Measurements from ENCODE around the gene CAMSAP1. TPM values are rescaled to one million over a fixed set of nuclear protein-coding genes. Genes with fewer than 3 reads are reported as not detected.

CAMSAP1 gene
- total RNA-seq, 4 donors from 2014 or later, result 15.6 to 61.2 (median 43.2) TPM

DNA sequence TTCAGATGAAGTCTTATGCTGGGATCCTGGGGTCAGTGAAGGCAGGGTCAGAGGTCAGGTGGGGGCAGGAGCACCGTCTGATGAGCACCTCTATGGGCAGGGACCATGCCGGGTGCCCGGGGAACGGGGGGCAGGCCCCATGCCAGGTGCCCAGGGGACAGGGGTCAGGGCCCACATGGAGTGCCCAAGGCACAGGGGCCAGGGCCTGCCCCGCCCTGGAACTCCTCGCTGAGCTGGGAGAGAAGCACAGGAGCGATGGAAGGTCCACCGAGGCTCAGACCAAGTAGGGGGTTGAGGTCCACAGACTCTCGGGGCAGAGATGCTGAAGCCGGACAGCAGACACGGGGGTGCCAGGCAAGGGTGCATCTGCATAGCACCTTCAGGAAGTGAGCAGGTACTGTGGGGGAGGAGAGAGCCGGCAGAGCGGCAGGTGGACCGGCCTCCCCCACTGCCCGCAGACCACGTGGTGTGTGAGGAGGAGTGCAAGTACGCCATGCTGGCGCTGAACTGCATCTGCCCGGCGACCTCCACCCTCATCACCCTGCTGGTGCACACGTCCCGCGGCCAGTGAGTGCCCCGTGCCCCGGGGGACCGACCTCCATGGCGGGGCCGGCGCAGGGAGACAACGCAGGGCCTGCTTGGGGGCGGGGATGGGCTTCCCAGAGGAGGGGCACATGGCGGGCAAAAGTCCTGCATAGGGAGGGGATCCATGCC is 137.7 kb downstream of the CAMSAP1 start:
- H3K36me3 ChIP-seq, result no peaks in the 10 kb centered on the region
- H3K4me1 ChIP-seq, result no peaks in the 10 kb centered on the region
- H3K4me3 ChIP-seq, result no peak overlapping the region
- intact Hi-C loops (cut with DNase I; ENCODE audit: low total_unique reads), result no loop called here
- no peak overlapping the region for H3K27ac ChIP-seq
- TF ChIP-seq, protein P1, sequence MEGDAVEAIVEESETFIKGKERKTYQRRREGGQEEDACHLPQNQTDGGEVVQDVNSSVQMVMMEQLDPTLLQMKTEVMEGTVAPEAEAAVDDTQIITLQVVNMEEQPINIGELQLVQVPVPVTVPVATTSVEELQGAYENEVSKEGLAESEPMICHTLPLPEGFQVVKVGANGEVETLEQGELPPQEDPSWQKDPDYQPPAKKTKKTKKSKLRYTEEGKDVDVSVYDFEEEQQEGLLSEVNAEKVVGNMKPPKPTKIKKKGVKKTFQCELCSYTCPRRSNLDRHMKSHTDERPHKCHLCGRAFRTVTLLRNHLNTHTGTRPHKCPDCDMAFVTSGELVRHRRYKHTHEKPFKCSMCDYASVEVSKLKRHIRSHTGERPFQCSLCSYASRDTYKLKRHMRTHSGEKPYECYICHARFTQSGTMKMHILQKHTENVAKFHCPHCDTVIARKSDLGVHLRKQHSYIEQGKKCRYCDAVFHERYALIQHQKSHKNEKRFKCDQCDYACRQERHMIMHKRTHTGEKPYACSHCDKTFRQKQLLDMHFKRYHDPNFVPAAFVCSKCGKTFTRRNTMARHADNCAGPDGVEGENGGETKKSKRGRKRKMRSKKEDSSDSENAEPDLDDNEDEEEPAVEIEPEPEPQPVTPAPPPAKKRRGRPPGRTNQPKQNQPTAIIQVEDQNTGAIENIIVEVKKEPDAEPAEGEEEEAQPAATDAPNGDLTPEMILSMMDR (IDR thresholded peaks at IDR 0.05), result no peak
- TF ChIP-seq POLR2A (IDR thresholded peaks at IDR 0.05), result no peak
- H3K27me3 ChIP-seq, result no peaks in the 10 kb centered on the region
- DNase-seq, result no peak
- peaks cover 0 to 12% of the 10 kb centered on the region in 2 donors for H3K9me3 ChIP-seq

DNA sequence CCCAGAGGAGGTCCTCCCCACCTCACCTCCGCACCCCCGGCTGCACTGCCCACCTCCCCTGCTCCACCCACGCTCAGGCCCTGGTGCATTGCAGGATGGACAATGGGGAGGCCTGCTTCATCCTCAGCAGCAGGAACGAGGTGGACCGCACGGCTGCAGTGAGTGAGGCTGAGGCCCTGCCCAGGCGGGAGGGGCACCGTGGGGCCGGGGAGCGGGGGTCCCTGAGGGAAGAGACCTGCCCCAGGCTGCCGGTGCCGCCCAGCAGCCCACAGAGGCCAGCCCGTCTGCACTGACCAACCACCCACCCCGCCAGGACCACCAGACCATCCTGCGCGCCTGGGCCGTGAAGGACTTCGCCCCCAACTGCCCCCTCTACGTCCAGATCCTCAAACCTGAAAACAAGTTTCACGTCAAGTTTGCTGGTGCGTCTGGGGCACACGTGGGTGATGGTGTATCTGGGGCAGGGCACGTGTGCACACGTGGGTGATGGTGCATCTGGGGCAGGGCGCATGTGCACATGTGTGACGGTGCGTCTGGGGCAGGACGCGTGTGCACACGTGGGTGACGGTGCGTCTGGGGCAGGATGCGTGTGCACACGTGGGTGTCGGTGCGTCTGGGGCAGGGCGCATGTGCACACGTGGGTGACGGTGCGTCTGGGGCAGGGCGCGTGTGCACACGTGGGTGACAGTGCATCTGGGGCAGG is 138.7 kb downstream of the CAMSAP1 start:
- intact Hi-C loops (cut with DNase I; ENCODE audit: low total_unique reads), result no loop called here
- Histone ChIP-seq H3K27ac (no peak overlapping the region), H3K36me3 (no peaks in the 10 kb centered on the region), H3K27me3 (no peaks in the 10 kb centered on the region), H3K4me3 (no peak overlapping the region), H3K9me3 (peaks cover 0 to 12% of the 10 kb centered on the region in 2 donors), H3K4me1 (no peaks in the 10 kb centered on the region)
- TF ChIP-seq, protein P1 (IDR thresholded peaks at IDR 0.05), result no peak
- TF ChIP-seq POLR2A (IDR thresholded peaks at IDR 0.05), result no peak
- DNase-seq, result no peak

DNA sequence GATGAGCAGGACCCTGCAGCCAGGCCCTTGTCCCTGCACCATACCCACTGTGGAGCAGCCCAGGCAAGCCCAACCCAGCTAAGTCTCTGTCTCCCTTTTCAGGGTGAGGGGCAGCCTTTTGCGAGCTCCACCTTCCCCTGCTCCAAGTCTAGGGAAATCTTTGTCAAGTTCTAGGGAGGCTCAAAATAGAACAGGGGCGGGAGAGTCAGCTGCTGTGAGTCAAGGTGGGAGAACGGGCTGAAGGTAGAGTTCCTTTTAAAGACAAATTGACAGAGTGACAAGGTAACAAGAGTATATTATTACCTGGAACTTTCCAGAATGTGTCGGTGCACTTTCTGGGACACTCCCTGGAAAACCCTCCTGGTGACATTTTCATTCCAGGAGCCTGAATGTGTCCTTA is 140.6 kb downstream of the CAMSAP1 start:
- intact Hi-C loops (cut with DNase I; ENCODE audit: low total_unique reads), result no loop called here
- no peaks in the 10 kb centered on the region for H3K4me1 ChIP-seq
- no peaks in the 10 kb centered on the region for H3K36me3 ChIP-seq
- H3K9me3 ChIP-seq, result peaks cover 0 to 12% of the 10 kb centered on the region in 2 donors
- H3K4me3 ChIP-seq, result no peak overlapping the region
- no peaks in the 10 kb centered on the region for H3K27me3 ChIP-seq
- no peak overlapping the region for H3K27ac ChIP-seq
- TF ChIP-seq, protein P1 (IDR thresholded peaks at IDR 0.05), result no peak
- no peak for TF ChIP-seq POLR2A (IDR thresholded peaks at IDR 0.05)
- DNase-seq, result no peak

DNA sequence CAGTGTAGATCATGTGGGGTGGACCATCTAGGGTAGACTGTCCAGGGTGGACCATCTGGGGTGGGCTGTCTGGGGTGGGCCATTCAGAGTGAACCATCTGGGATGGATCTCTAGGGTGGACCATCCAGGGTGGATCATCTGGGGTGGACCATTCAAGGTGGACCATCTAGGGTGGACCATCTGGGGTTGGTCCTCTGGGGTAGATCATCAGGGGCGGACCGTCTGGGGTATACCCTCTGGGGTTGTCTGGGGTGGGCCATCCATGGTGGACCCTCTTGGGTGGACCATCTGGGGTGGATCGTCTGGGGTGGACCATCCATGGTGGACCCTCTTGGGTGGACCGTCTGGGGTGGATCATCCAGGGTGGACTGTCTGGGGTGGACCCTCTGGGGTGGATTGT is 141.1 kb downstream of the CAMSAP1 start:
- H3K4me3 ChIP-seq, result no peak overlapping the region
- no peak for DNase-seq
- TF ChIP-seq, protein P1 (IDR thresholded peaks at IDR 0.05), result no peak
- TF ChIP-seq POLR2A (IDR thresholded peaks at IDR 0.05), result no peak
- H3K27me3 ChIP-seq, result no peaks in the 10 kb centered on the region
- intact Hi-C loops (cut with DNase I; ENCODE audit: low total_unique reads), result no loop called here
- peaks cover 0 to 12% of the 10 kb centered on the region in 2 donors for H3K9me3 ChIP-seq
- no peaks in the 10 kb centered on the region for H3K36me3 ChIP-seq
- H3K4me1 ChIP-seq, result no peaks in the 10 kb centered on the region
- no peak overlapping the region for H3K27ac ChIP-seq

DNA sequence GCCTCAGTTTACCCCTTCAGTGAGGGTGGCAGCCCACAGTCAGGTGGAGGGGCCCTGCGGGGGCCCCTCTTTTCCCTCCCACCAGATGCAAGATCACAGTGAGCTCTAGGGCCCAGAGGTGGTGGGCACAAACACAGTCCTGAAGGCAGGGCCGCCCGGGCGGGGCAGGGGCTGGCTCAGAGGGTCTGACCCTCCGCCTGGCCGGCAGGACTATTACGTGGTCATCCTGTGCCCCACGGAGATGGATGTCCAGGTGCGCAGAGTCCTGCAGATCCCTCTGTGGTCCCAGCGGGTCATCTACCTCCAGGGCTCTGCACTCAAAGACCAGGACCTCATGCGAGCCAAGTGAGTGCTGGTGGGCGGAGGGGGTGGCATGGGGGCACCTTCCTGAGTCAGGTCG is 141.9 kb downstream of the CAMSAP1 start:
- H3K27ac ChIP-seq, result no peak overlapping the region
- H3K4me1 ChIP-seq, result no peaks in the 10 kb centered on the region
- TF ChIP-seq, protein P1 (IDR thresholded peaks at IDR 0.05), result no peak
- no peak for TF ChIP-seq POLR2A (IDR thresholded peaks at IDR 0.05)
- H3K27me3 ChIP-seq, result no peaks in the 10 kb centered on the region
- no peak for DNase-seq
- H3K4me3 ChIP-seq, result no peak overlapping the region
- intact Hi-C loops (cut with DNase I; ENCODE audit: low total_unique reads), result no loop called here
- H3K36me3 ChIP-seq, result no peaks in the 10 kb centered on the region
- H3K9me3 ChIP-seq, result peaks cover 0 to 12% of the 10 kb centered on the region in 2 donors
